Measurements from ENCODE around the gene MBNL3. TPM values are rescaled to one million over a fixed set of nuclear protein-coding genes. Genes with fewer than 3 reads are reported as not detected.

MBNL3 gene
- total RNA-seq, 1 donor from 2014 or later: 4.5 TPM

- DNase-seq (ENCODE audit: low spot score): no peak
- H3K4me3 Mint-ChIP-seq (ENCODE audit: unreplicated experiment): no peak overlapping the region
- TF ChIP-seq CTCF (IDR thresholded peaks at IDR 0.05): no peak
- H3K36me3 Mint-ChIP-seq (ENCODE audit: low read depth): peaks cover 6% of the 10 kb centered on the region
- H3K9me3 Mint-ChIP-seq (ENCODE audit: low read depth): peaks cover 18% of the 10 kb centered on the region
- H3K27me3 Mint-ChIP-seq (ENCODE audit: low read depth): no peaks in the 10 kb centered on the region
- peaks cover 13% of the 10 kb centered on the region for H3K4me1 Mint-ChIP-seq (ENCODE audit: low read depth)
- no peak overlapping the region for H3K27ac Mint-ChIP-seq (ENCODE audit: unreplicated experiment)
These were observed 46.1 kb downstream of the MBNL3 start for GRCh38 chrX:132442691-132443090.

GRCh38 chrX:132435222-132435621, 53.6 kb downstream of the MBNL3 start:
- peaks cover 4% of the 10 kb centered on the region for H3K4me1 Mint-ChIP-seq (ENCODE audit: low read depth)
- H3K27ac Mint-ChIP-seq (ENCODE audit: unreplicated experiment): no peak overlapping the region
- TF ChIP-seq CTCF (IDR thresholded peaks at IDR 0.05): no peak
- peaks cover 4% of the 10 kb centered on the region for H3K9me3 Mint-ChIP-seq (ENCODE audit: low read depth)
- no peaks in the 10 kb centered on the region for H3K27me3 Mint-ChIP-seq (ENCODE audit: low read depth)
- H3K36me3 Mint-ChIP-seq (ENCODE audit: low read depth): peaks cover 5% of the 10 kb centered on the region
- H3K4me3 Mint-ChIP-seq (ENCODE audit: unreplicated experiment): no peak overlapping the region
- no peak for DNase-seq (ENCODE audit: low spot score)

- Mint-ChIP-seq H3K27ac (ENCODE audit: unreplicated experiment) (no peak overlapping the region), H3K27me3 (ENCODE audit: low read depth) (no peaks in the 10 kb centered on the region), H3K4me1 (ENCODE audit: low read depth) (peaks cover 4% of the 10 kb centered on the region), H3K4me3 (ENCODE audit: unreplicated experiment) (no peak overlapping the region), H3K9me3 (ENCODE audit: low read depth) (peaks cover 4% of the 10 kb centered on the region), H3K36me3 (ENCODE audit: low read depth) (peaks cover 6% of the 10 kb centered on the region)
- TF ChIP-seq CTCF (IDR thresholded peaks at IDR 0.05): no peak
- DNase-seq (ENCODE audit: low spot score): no peak
These were observed 55.3 kb downstream of the MBNL3 start for GRCh38 chrX:132433551-132433950.

GRCh38 chrX:132433001-132433400, 55.8 kb downstream of the MBNL3 start:
- Mint-ChIP-seq H3K4me1 (ENCODE audit: low read depth) (peaks cover 4% of the 10 kb centered on the region), H3K9me3 (ENCODE audit: low read depth) (peaks cover 4% of the 10 kb centered on the region), H3K27ac (ENCODE audit: unreplicated experiment) (no peak overlapping the region), H3K36me3 (ENCODE audit: low read depth) (peaks cover 6% of the 10 kb centered on the region), H3K4me3 (ENCODE audit: unreplicated experiment) (no peak overlapping the region), H3K27me3 (ENCODE audit: low read depth) (no peaks in the 10 kb centered on the region)
- no peak for TF ChIP-seq CTCF (IDR thresholded peaks at IDR 0.05)
- DNase-seq (ENCODE audit: low spot score): no peak

GRCh38 chrX:132428896-132429295, 59.9 kb downstream of the MBNL3 start:
- peaks cover 11% of the 10 kb centered on the region for H3K4me1 Mint-ChIP-seq (ENCODE audit: low read depth)
- peaks cover 4% of the 10 kb centered on the region for H3K9me3 Mint-ChIP-seq (ENCODE audit: low read depth)
- H3K36me3 Mint-ChIP-seq (ENCODE audit: low read depth): peaks cover 6% of the 10 kb centered on the region
- H3K27me3 Mint-ChIP-seq (ENCODE audit: low read depth): no peaks in the 10 kb centered on the region
- H3K27ac Mint-ChIP-seq (ENCODE audit: unreplicated experiment): no peak overlapping the region
- DNase-seq (ENCODE audit: low spot score): no peak
- no peak overlapping the region for H3K4me3 Mint-ChIP-seq (ENCODE audit: unreplicated experiment)
- TF ChIP-seq CTCF (IDR thresholded peaks at IDR 0.05): no peak
